IMR-90 (cell line): ENCODE results near the gene GRIN2A. TPM values are rescaled to one million over a fixed set of nuclear protein-coding genes. Genes with fewer than 3 reads are reported as not detected.

ENCODE experiments used
- ATAC-seq: fragments of 200-7000 bp; cut with Tn5 transposase; 2 replicates; pipeline ENCODE4 v1.9.1; 2020; ENCODE audit warnings: low read depth, mild to moderate bottlenecking, moderate library complexity
- BruUV-seq: library from RNA; stranded (reverse); fragments of 400-500 nt; replicated peaks from 2 replicates; lab custom pipeline; 2021; lab: Mats Ljungman, UMichigan
- CTCF ChIA-PET: fragments of 300-600 bp; formaldehyde crosslinking; extraction: SDS; loops from one replicate; lab custom pipeline; 2021; ENCODE audit warnings: antibody characterized with exemption; lab: Yijun Ruan, JAX
- POLR2A ChIA-PET: fragments of 300-600 bp; sonication (Branson Sonifier 250); formaldehyde crosslinking; loops from one replicate; lab custom pipeline; 2022; ENCODE audit warnings: antibody characterized with exemption; ENCODE audit not compliant: unreplicated experiment; lab: Charles Lee
- DNase-seq: peaks from one replicate; pipeline ENCODE4 v3.0.0; 2013
- H2AFZ ChIP-seq: replicated peaks from 2 replicates; pipeline ENCODE3; 2013; ENCODE audit warnings: low read length, mild to moderate bottlenecking; ENCODE audit not compliant: poor library complexity
- H2AK5ac ChIP-seq: 2 replicates; pipeline ENCODE4 v1.6.1; 2013; ENCODE audit warnings: low read depth, low read length, inconsistent platforms
- H2AK9ac ChIP-seq: replicated peaks from 2 replicates; pipeline ENCODE3; 2013; ENCODE audit warnings: mild to moderate bottlenecking, low read depth, low read length, moderate library complexity; ENCODE audit not compliant: poor library complexity
- H2BK120ac ChIP-seq: 2 replicates; pipeline ENCODE4 v1.6.1; 2013; ENCODE audit warnings: low read depth, low read length, inconsistent platforms
- H2BK15ac ChIP-seq: 3 replicates; pipeline ENCODE4 v1.6.1; 2013; ENCODE audit warnings: low read depth, low read length, inconsistent platforms
- H2BK20ac ChIP-seq: 2 replicates; pipeline ENCODE4 v1.6.1; 2013; ENCODE audit warnings: low read depth, mild to moderate bottlenecking, inconsistent platforms, low read length, moderate library complexity
- H2BK5ac ChIP-seq: 2 replicates; pipeline ENCODE4 v1.6.1; 2013; ENCODE audit warnings: mild to moderate bottlenecking, low read depth, low read length, inconsistent platforms; ENCODE audit not compliant: poor library complexity, severe bottlenecking
- H3K14ac ChIP-seq: replicated peaks from 2 replicates; pipeline ENCODE4 v1.6.1; 2013; ENCODE audit warnings: low read depth, low read length, inconsistent platforms
- H3K18ac ChIP-seq: 2 replicates; pipeline ENCODE4 v1.6.1; 2013; ENCODE audit warnings: low read depth, low read length, control low read depth
- H3K23ac ChIP-seq: 2 replicates; pipeline ENCODE4 v1.6.1; 2013; ENCODE audit warnings: low read depth, low read length, inconsistent platforms
- H3K27ac ChIP-seq: 2 replicates; pipeline ENCODE4 v1.5.1; 2013; ENCODE audit warnings: mild to moderate bottlenecking, control low read depth, low read length; ENCODE audit not compliant: insufficient read depth
- H3K27me3 ChIP-seq: 2 replicates; pipeline ENCODE4 v1.6.1; 2013; ENCODE audit warnings: low read length; ENCODE audit not compliant: control insufficient read depth, insufficient read depth
- H3K36me3 ChIP-seq: 2 replicates; pipeline ENCODE4 v1.6.1; 2013; ENCODE audit warnings: low read length, mixed read lengths; ENCODE audit not compliant: control insufficient read depth, insufficient read depth
- H3K4ac ChIP-seq: 2 replicates; pipeline ENCODE4 v1.6.1; 2013; ENCODE audit warnings: low read depth, low read length, inconsistent platforms
- H3K4me1 ChIP-seq: 2 replicates; pipeline ENCODE4 v1.6.1; 2013; ENCODE audit warnings: low read length, mixed read lengths; ENCODE audit not compliant: control insufficient read depth, insufficient read depth
- H3K4me2 ChIP-seq: 2 replicates; pipeline ENCODE4 v1.6.1; 2013; ENCODE audit warnings: low read depth, mild to moderate bottlenecking, control low read depth, low read length, moderate library complexity
- H3K4me3 ChIP-seq: 2 replicates; pipeline ENCODE4 v1.5.1; 2013; ENCODE audit warnings: low read depth, mild to moderate bottlenecking, control low read depth, low read length, moderate library complexity; ENCODE audit not compliant: insufficient read depth
- H3K56ac ChIP-seq: 2 replicates; pipeline ENCODE4 v1.6.1; 2013; ENCODE audit warnings: low read length, inconsistent platforms; ENCODE audit not compliant: insufficient read depth; ENCODE audit errors: extremely low read depth
- H3K79me1 ChIP-seq, 2 experiments: 2 replicates each; pipeline ENCODE4 v1.6.1; 2013; ENCODE audit warnings: low read length in 2 of 2, inconsistent platforms in 1 of 2, low read depth in 1 of 2
- H3K9ac ChIP-seq: 2 replicates; pipeline ENCODE4 v1.6.1; 2013; ENCODE audit warnings: low read depth, low read length, control low read depth
- H3K9me1 ChIP-seq: 2 replicates; pipeline ENCODE4 v1.6.1; 2013; ENCODE audit warnings: low read length, inconsistent platforms; ENCODE audit not compliant: insufficient read depth
- H3K9me3 ChIP-seq: 2 replicates; pipeline ENCODE4 v1.6.1; 2013; ENCODE audit warnings: low read length; ENCODE audit not compliant: control insufficient read depth, insufficient read depth
- H4K20me1 ChIP-seq: 2 replicates; pipeline ENCODE4 v1.6.1; 2013; ENCODE audit warnings: low read length, inconsistent platforms; ENCODE audit not compliant: insufficient read depth
- H4K5ac ChIP-seq: 2 replicates; pipeline ENCODE4 v1.6.1; 2013; ENCODE audit warnings: mild to moderate bottlenecking, low read depth, low read length, control low read depth
- H4K8ac ChIP-seq, 2 experiments: 2 replicates each; pipeline ENCODE4 v1.6.1; 2013; ENCODE audit warnings: low read depth in 2 of 2, low read length in 2 of 2, control low read depth in 1 of 2, inconsistent platforms in 1 of 2
- H4K91ac ChIP-seq: 2 replicates; pipeline ENCODE4 v1.6.1; 2013; ENCODE audit warnings: low read depth, low read length, inconsistent platforms; ENCODE audit not compliant: insufficient read depth
- ELK1 ChIP-seq: fragments of 150-350 bp; IDR thresholded peaks from 2 replicates; pipeline ENCODE4 v1.6.1; 2016; ENCODE audit warnings: low read depth, mild to moderate bottlenecking, low read length, moderate library complexity, borderline replicate concordance
- WGBS, 2 experiments: methylation state at CpG; one replicate each; pipeline versions ENCODE4 v1.1.5 to v1.1.7; 2013; ENCODE audit warnings: missing lambda C conversion rate in 2 of 2; ENCODE audit not compliant: insufficient read length in 1 of 2; ENCODE audit errors: extremely low coverage in 2 of 2; 5-methylcytosine and 5-hydroxymethylcytosine counted together
- dilution Hi-C: fragments of 300-500 bp; cut with HindIII; formaldehyde crosslinking; loops from one replicate; pipeline ENCODE4 v1.14.3; 2018; ENCODE audit warnings: low sequenced_read_pairs; ENCODE audit not compliant: unreplicated experiment
- in situ Hi-C: fragments of 300-500 bp; cut with MboI; formaldehyde crosslinking; loops from 3 replicates; pipeline ENCODE4 v1.14.3; 2019; ENCODE audit warnings: low sequenced_read_pairs, inconsistent platforms, mixed read lengths
- intact Hi-C: fragments of 100-400 bp; cut with micrococcal nuclease; formaldehyde crosslinking; loops from 2 replicates; pipeline ENCODE4 v1.10.0; 2022
- polyA plus RNA-seq, 3 experiments: library from polyadenylated mRNA; depleted of rRNA; stranded (reverse); fragments of >200 nt; gene quantifications; 2 replicates each; pipeline ENCODE4 v1.2.3, GENCODE V29; 2012; ENCODE audit warnings: low replicate concordance in 1 of 3
- total RNA-seq: library from RNA; depleted of rRNA; stranded (reverse); fragments of >200 nt; gene quantifications from 2 replicates; pipeline ENCODE4 v1.2.3, GENCODE V29; 2012

GRIN2A gene
- total and polyA plus RNA-seq, 2 of the 4 experiments (the other 2 are of a cell fraction) = under 0.01 TPM; not detected in 1

GRCh38 chr16:10218490-10219206 lies 36.4 kb upstream of the GRIN2A start:
- no peak overlapping the region for H3K23ac ChIP-seq
- no peak for ATAC-seq
- no peaks in the 10 kb centered on the region for H4K20me1 ChIP-seq
- no peak overlapping the region for H3K27ac ChIP-seq
- no peak overlapping the region for H2BK15ac ChIP-seq
- H4K91ac ChIP-seq = no peak overlapping the region
- H3K56ac ChIP-seq = no peak overlapping the region
- intact Hi-C loops = no loop called here
- no peak overlapping the region for H3K14ac ChIP-seq
- in situ Hi-C loops = no loop called here
- H3K4ac ChIP-seq = no peak overlapping the region
- H2AFZ ChIP-seq = no peak overlapping the region
- no peak overlapping the region for H3K18ac ChIP-seq
- no peaks in the 10 kb centered on the region for H3K79me1 ChIP-seq
- dilution Hi-C loops = no loop called here
- H2BK5ac ChIP-seq = no peak overlapping the region
- no peak for TF ChIP-seq ELK1
- H3K9ac ChIP-seq = no peak overlapping the region
- POLR2A ChIA-PET = no interaction called here
- no peak overlapping the region for H2AK9ac ChIP-seq
- H3K4me2 ChIP-seq = no peak overlapping the region
- no peak overlapping the region for H2AK5ac ChIP-seq
- H3K9me3 ChIP-seq = peaks cover 32% of the 10 kb centered on the region
- BruUV-seq = no TSS peak
- no peaks in the 10 kb centered on the region for H3K36me3 ChIP-seq
- no peak overlapping the region for H3K4me3 ChIP-seq
- H3K9me1 ChIP-seq = no peaks in the 10 kb centered on the region
- CTCF ChIA-PET = no interaction called here
- no peak overlapping the region for H2BK20ac ChIP-seq
- no peaks in the 10 kb centered on the region for H3K27me3 ChIP-seq
- no CpG with 5 or more reads among the region's 15 CpGs for WGBS, 2 experiments
- H4K8ac ChIP-seq = no peak overlapping the region
- H3K4me1 ChIP-seq = no peaks in the 10 kb centered on the region
- H2BK120ac ChIP-seq = no peak overlapping the region
- DNase-seq = no peak
- no peak overlapping the region for H4K5ac ChIP-seq
